Neural crest cell (in vitro differentiated cells): Measurements from ENCODE around the gene CSNK1G3. TPM values are rescaled to one million over a fixed set of nuclear protein-coding genes. Genes with fewer than 3 reads are reported as not detected.
A peak's percentile ranks its signal among the peaks of the same experiment; 100 is the strongest.

Experiments
- DNase-seq: peaks from one replicate; pipeline ENCODE4 v3.0.0; 2021; ENCODE audit warnings: low read depth, mixed read lengths, low spot score
- H3K27ac Mint-ChIP-seq: one replicate; pipeline ENCODE4 v1.8.0; 2021; ENCODE audit warnings: mild to moderate bottlenecking, mixed read lengths; ENCODE audit not compliant: unreplicated experiment
- H3K27me3 Mint-ChIP-seq: 2 replicates; pipeline ENCODE4 v1.8.0; 2021; ENCODE audit warnings: low read depth, mild to moderate bottlenecking, mixed read lengths
- H3K36me3 Mint-ChIP-seq: 2 replicates; pipeline ENCODE4 v1.8.0; 2021; ENCODE audit warnings: low read depth, mild to moderate bottlenecking, mixed read lengths
- H3K4me1 Mint-ChIP-seq: 2 replicates; pipeline ENCODE4 v1.8.0; 2021; ENCODE audit warnings: mixed read lengths
- H3K4me3 Mint-ChIP-seq: one replicate; pipeline ENCODE4 v1.8.0; 2021; ENCODE audit warnings: mild to moderate bottlenecking, mixed read lengths
- H3K9me3 Mint-ChIP-seq: 2 replicates; pipeline ENCODE4 v1.8.0; 2021; ENCODE audit warnings: mixed read lengths
- CTCF ChIP-seq: fragments of 200-600 bp; sonication (generic); conservative IDR thresholded peaks from 2 replicates; pipeline ENCODE4 v1.5.0; 2021; ENCODE audit warnings: antibody characterized with exemption, mild to moderate bottlenecking
- total RNA-seq: library from RNA; stranded (reverse); gene quantifications from 2 replicates; pipeline ENCODE4 v1.2.1, GENCODE V29; 2021

The CSNK1G3 gene
- total RNA-seq, 1 donor from 2014 or later: 43.2 TPM

- peak; percentile 34 for DNase-seq
Observed at GRCh38 chr5:123610665-123611405, 98.9 kb downstream of the CSNK1G3 start.

GRCh38 chr5:123611406-123611709 lies 99.4 kb downstream of the CSNK1G3 start:
- no peak overlapping the region for H3K27ac Mint-ChIP-seq
- H3K4me1 Mint-ChIP-seq: no peaks in the 10 kb centered on the region
- H3K4me3 Mint-ChIP-seq: no peak overlapping the region
- no peak for TF ChIP-seq CTCF
- H3K9me3 Mint-ChIP-seq: no peaks in the 10 kb centered on the region
- peaks cover 8% of the 10 kb centered on the region for H3K36me3 Mint-ChIP-seq
- DNase-seq: no peak
- no peaks in the 10 kb centered on the region for H3K27me3 Mint-ChIP-seq

More at GRCh38 chr5:123610665-123611405, 98.9 kb downstream of the CSNK1G3 start:
- TF ChIP-seq CTCF: peak; percentile 98
- Mint-ChIP-seq H3K36me3 (peaks cover 8% of the 10 kb centered on the region), H3K27ac (no peak overlapping the region), H3K9me3 (no peaks in the 10 kb centered on the region), H3K4me3 (no peak overlapping the region), H3K27me3 (no peaks in the 10 kb centered on the region), H3K4me1 (no peaks in the 10 kb centered on the region)

GRCh38 chr5:123617561-123617960 lies 105.6 kb downstream of the CSNK1G3 start:
- Mint-ChIP-seq H3K9me3 (peaks cover 3% of the 10 kb centered on the region), H3K4me3 (no peak overlapping the region), H3K27me3 (no peaks in the 10 kb centered on the region), H3K36me3 (peaks cover 25% of the 10 kb centered on the region), H3K4me1 (peaks cover 4% of the 10 kb centered on the region), H3K27ac (no peak overlapping the region)
- no peak for DNase-seq
- no peak for TF ChIP-seq CTCF

GRCh38 chr5:123626051-123626450 lies 114.1 kb downstream of the CSNK1G3 start:
- H3K9me3 Mint-ChIP-seq: peaks cover 34% of the 10 kb centered on the region
- no peak overlapping the region for H3K4me3 Mint-ChIP-seq
- H3K27ac Mint-ChIP-seq: no peak overlapping the region
- H3K27me3 Mint-ChIP-seq: no peaks in the 10 kb centered on the region
- H3K36me3 Mint-ChIP-seq: peaks cover 45% of the 10 kb centered on the region
- no peaks in the 10 kb centered on the region for H3K4me1 Mint-ChIP-seq
- DNase-seq: no peak
- no peak for TF ChIP-seq CTCF

GRCh38 chr5:123628860-123629544 lies 117.0 kb downstream of the CSNK1G3 start:
- Mint-ChIP-seq H3K27ac (no peak overlapping the region), H3K4me3 (no peak overlapping the region), H3K4me1 (no peaks in the 10 kb centered on the region), H3K9me3 (peaks cover 46% of the 10 kb centered on the region), H3K27me3 (no peaks in the 10 kb centered on the region), H3K36me3 (peaks cover 52% of the 10 kb centered on the region)
- no peak for TF ChIP-seq CTCF
- DNase-seq: no peak
